ENCODE measurements around the gene CHST11.

GRCh38 chr12:104735801-104736200 lies 279.1 kb downstream of the CHST11 start:
- TF ChIP-seq CTCF (IDR thresholded peaks at IDR 0.05) = no peak
- TF ChIP-seq POLR2A (IDR thresholded peaks at IDR 0.05) = no peak
